GM21367 (cell line): Measurements from ENCODE around the gene IDS.
"Not testable (repeated sequence)": the region's sequence is repeated elsewhere in the genome, so short reads cannot be mapped to it uniquely, and the experiment has no call there.

ENCODE experiments used
- ATAC-seq: cut with Tn5 transposase; IDR thresholded peaks from one replicate; pipeline ENCODE4 v1.9.1; 2021; ENCODE audit not compliant: unreplicated experiment

The IDS gene

GRCh38 chrX:149528381-149528780, 23.3 kb upstream of the IDS start:
- no peak for ATAC-seq

GRCh38 chrX:149527705-149528104, 22.6 kb upstream of the IDS start:
- no peak for ATAC-seq

- ATAC-seq = not testable (repeated sequence)
These were observed 21.4 kb upstream of the IDS start for GRCh38 chrX:149526318-149527033.

- peak; percentile 44 for ATAC-seq
These were observed 20.8 kb upstream of the IDS start for GRCh38 chrX:149525903-149526302.

GRCh38 chrX:149525389-149525788, 20.3 kb upstream of the IDS start:
- ATAC-seq = peak; percentile 94

GRCh38 chrX:149522916-149523315, 17.8 kb upstream of the IDS start:
- ATAC-seq = no peak

GRCh38 chrX:149521438-149521837, 16.3 kb upstream of the IDS start:
- no peak for ATAC-seq

- ATAC-seq = not testable (repeated sequence)
These were observed 15.7 kb upstream of the IDS start for GRCh38 chrX:149520636-149521277.

GRCh38 chrX:149518236-149518635, 13.1 kb upstream of the IDS start:
- ATAC-seq = no peak

- ATAC-seq = no peak
These were observed 12.2 kb upstream of the IDS start for GRCh38 chrX:149517308-149517707.

GRCh38 chrX:149516604-149517003, 11.5 kb upstream of the IDS start:
- no peak for ATAC-seq

- ATAC-seq = no peak
These were observed 11.0 kb upstream of the IDS start for GRCh38 chrX:149515954-149516602.

GRCh38 chrX:149513825-149514428, 8.8 kb upstream of the IDS start:
- ATAC-seq = no peak

GRCh38 chrX:149512225-149512885, 7.2 kb upstream of the IDS start:
- ATAC-seq = peak; percentile 88

- no peak for ATAC-seq
These were observed 6.0 kb upstream of the IDS start for GRCh38 chrX:149511081-149511480.

- peak; percentile 48 for ATAC-seq
These were observed 5.3 kb upstream of the IDS start for GRCh38 chrX:149510386-149510785.

- no peak for ATAC-seq
These were observed 3.4 kb upstream of the IDS start for GRCh38 chrX:149508467-149508866.

- no peak for ATAC-seq
These were observed 1.2 kb upstream of the IDS start for GRCh38 chrX:149506349-149506748.

- no peak for ATAC-seq
These were observed 565 bp upstream of the IDS start for GRCh38 chrX:149505671-149506070.

GRCh38 chrX:149504226-149504914, 736 bp downstream of the IDS start:
- peak; percentile 59 for ATAC-seq

GRCh38 chrX:149503446-149503845, 1.7 kb downstream of the IDS start:
- peak; percentile 64 for ATAC-seq
